ENCODE measurements around the gene CXCR5. TPM values are rescaled to one million over a fixed set of nuclear protein-coding genes. Genes with fewer than 3 reads are reported as not detected.

The CXCR5 gene
- total RNA-seq, 1 experiment from 2014 or later: not detected

GRCh38 chr11:118845369-118845768 is 38.3 kb upstream of the CXCR5 start:
- H3K9ac ChIP-seq (ENCODE audit: low read length): no peak overlapping the region
- peak overlapping the region; percentile 8; the same call in 1 of the 2 replicates for H3K4me2 ChIP-seq (ENCODE audit: low read length)
- peak; percentile 76 for DNase-seq
- no peak for TF ChIP-seq CTCF (conservative IDR thresholded peaks at IDR 0.05; ENCODE audit: low read depth, low read length)
- no peak for TF ChIP-seq EZH2 (IDR thresholded peaks at IDR 0.05; ENCODE audit: low read length, unreplicated experiment)
- TF ChIP-seq EZH2phosphoT487 (IDR thresholded peaks at IDR 0.05; ENCODE audit: borderline replicate concordance, low read length): no peak
- H3K4me1 ChIP-seq (ENCODE audit: insufficient read depth, low read length): peaks cover 7% of the 10 kb centered on the region
- H2AFZ ChIP-seq (ENCODE audit: low read length): no peak overlapping the region
- no peaks in the 10 kb centered on the region for H3K36me3 ChIP-seq (ENCODE audit: low read depth, low read length)
- H3K9me3 ChIP-seq (ENCODE audit: low read length): no peaks in the 10 kb centered on the region
- ATAC-seq: peak; percentile 89
- ChIA-PET POLR2A (ENCODE audit: unreplicated experiment) (interaction anchor here (0.6 to 0.7 kb wide), 2 partner anchors 65 to 145 kb away, joined by 5 to 12 read pairs; no protein-coding TSS in a partner anchor), CTCF (no interaction called here)
- no TSS peak for BruUV-seq (replicated peaks)
- intact Hi-C loops (cut with micrococcal nuclease): no loop called here
- H3K79me2 ChIP-seq (ENCODE audit: low read length): no peaks in the 10 kb centered on the region
- H3F3A ChIP-seq (ENCODE audit: low read length, unreplicated experiment): no peaks in the 10 kb centered on the region
- H3K9me2 ChIP-seq (replicated peaks; ENCODE audit: low read length): no peaks in the 10 kb centered on the region
- H3K27ac ChIP-seq (ENCODE audit: low read length): no peak overlapping the region
- no peak overlapping the region for H3K4me3 ChIP-seq (ENCODE audit: low read length)
- no peaks in the 10 kb centered on the region for H4K20me1 ChIP-seq (ENCODE audit: low read length)
- no peaks in the 10 kb centered on the region for H3K27me3 ChIP-seq (ENCODE audit: low read length)

GRCh38 chr11:118846181-118846935 is 37.3 kb upstream of the CXCR5 start:
- ATAC-seq (no peak), DNase-seq (no peak)
- peaks cover 7% of the 10 kb centered on the region for H3K4me1 ChIP-seq (ENCODE audit: insufficient read depth, low read length)
- H3K4me2 ChIP-seq (ENCODE audit: low read length): no peak overlapping the region
- H4K20me1 ChIP-seq (ENCODE audit: low read length): no peaks in the 10 kb centered on the region
- H3K79me2 ChIP-seq (ENCODE audit: low read length): no peaks in the 10 kb centered on the region
- H3K9me3 ChIP-seq (ENCODE audit: low read length): no peaks in the 10 kb centered on the region
- intact Hi-C loops (cut with micrococcal nuclease): no loop called here
- H3K9ac ChIP-seq (ENCODE audit: low read length): no peak overlapping the region
- no peaks in the 10 kb centered on the region for H3K27me3 ChIP-seq (ENCODE audit: low read length)
- H3K9me2 ChIP-seq (replicated peaks; ENCODE audit: low read length): no peaks in the 10 kb centered on the region
- no peak overlapping the region for H3K4me3 ChIP-seq (ENCODE audit: low read length)
- ChIA-PET CTCF (no interaction called here), POLR2A (ENCODE audit: unreplicated experiment) (no interaction called here)
- no TSS peak for BruUV-seq (replicated peaks)
- H3K36me3 ChIP-seq (ENCODE audit: low read depth, low read length): no peaks in the 10 kb centered on the region
- no peaks in the 10 kb centered on the region for H3F3A ChIP-seq (ENCODE audit: low read length, unreplicated experiment)
- no peak for TF ChIP-seq EZH2 (IDR thresholded peaks at IDR 0.05; ENCODE audit: low read length, unreplicated experiment)
- no peak for TF ChIP-seq EZH2phosphoT487 (IDR thresholded peaks at IDR 0.05; ENCODE audit: borderline replicate concordance, low read length)
- no peak for TF ChIP-seq CTCF (conservative IDR thresholded peaks at IDR 0.05; ENCODE audit: low read depth, low read length)
- H3K27ac ChIP-seq (ENCODE audit: low read length): no peak overlapping the region
- H2AFZ ChIP-seq (ENCODE audit: low read length): no peak overlapping the region

- intact Hi-C loops (cut with micrococcal nuclease): no loop called here
Measured at GRCh38 chr11:118849825-118850224, 33.9 kb upstream of the CXCR5 start.

More at GRCh38 chr11:118849825-118850224, 33.9 kb upstream of the CXCR5 start:
- Histone ChIP-seq H3K79me2 (ENCODE audit: low read length) (no peaks in the 10 kb centered on the region), H3K4me2 (ENCODE audit: low read length) (no peak overlapping the region), H3K27me3 (ENCODE audit: low read length) (no peaks in the 10 kb centered on the region), H3K9ac (ENCODE audit: low read length) (no peak overlapping the region), H3K4me3 (ENCODE audit: low read length) (no peak overlapping the region), H4K20me1 (ENCODE audit: low read length) (no peaks in the 10 kb centered on the region), H2AFZ (ENCODE audit: low read length) (no peak overlapping the region), H3F3A (ENCODE audit: low read length, unreplicated experiment) (no peaks in the 10 kb centered on the region), H3K9me3 (ENCODE audit: low read length) (no peaks in the 10 kb centered on the region), H3K4me1 (ENCODE audit: insufficient read depth, low read length) (peaks cover 7% of the 10 kb centered on the region), H3K9me2 (replicated peaks; ENCODE audit: low read length) (no peaks in the 10 kb centered on the region), H3K27ac (ENCODE audit: low read length) (no peak overlapping the region), H3K36me3 (ENCODE audit: low read depth, low read length) (no peaks in the 10 kb centered on the region)
- TF ChIP-seq EZH2phosphoT487 (IDR thresholded peaks at IDR 0.05; ENCODE audit: borderline replicate concordance, low read length) (no peak), CTCF (conservative IDR thresholded peaks at IDR 0.05; ENCODE audit: low read depth, low read length) (no peak), EZH2 (IDR thresholded peaks at IDR 0.05; ENCODE audit: low read length, unreplicated experiment) (no peak)
- BruUV-seq (replicated peaks): no TSS peak
- DNase-seq (no peak), ATAC-seq (no peak)
- POLR2A ChIA-PET (ENCODE audit: unreplicated experiment): no interaction called here
- CTCF ChIA-PET: no interaction called here
